Measurements from ENCODE around the gene EXOC3L1. TPM values are rescaled to one million over a fixed set of nuclear protein-coding genes. Genes with fewer than 3 reads are reported as not detected.

EXOC3L1 gene
- total RNA-seq, 2 donors from 2014 or later = 0.68 to 1.5 TPM

GRCh38 chr16:67163999-67164558, 25.9 kb downstream of the EXOC3L1 start:
- no peaks in the 10 kb centered on the region for H3K27me3 ChIP-seq (replicated peaks; ENCODE audit: insufficient read depth)
- no peak for ATAC-seq (ENCODE audit: insufficient number of reproducible peaks, low FRiP score, low read depth)

GRCh38 chr16:67163164-67163998, 26.6 kb downstream of the EXOC3L1 start:
- Histone ChIP-seq H3K4me3 (peak overlapping the region; percentile 75), H3K27ac (peak overlapping the region; percentile 77), H3K9me3 (no peaks in the 10 kb centered on the region), H3K36me3 (no peaks in the 10 kb centered on the region), H3K27me3 (replicated peaks; ENCODE audit: insufficient read depth) (no peaks in the 10 kb centered on the region), H3K4me1 (ENCODE audit: control insufficient read depth in 1 of 2, low read depth in 2 of 2) (peaks cover 32 to 57% of the 10 kb centered on the region in 2 donors)
- ATAC-seq (ENCODE audit: insufficient number of reproducible peaks, low FRiP score, low read depth) = no peak
- TF ChIP-seq CTCF (IDR thresholded peaks at IDR 0.05) = no peak
- no peak for DNase-seq (ENCODE audit: low spot score)

More at GRCh38 chr16:67163999-67164558, 25.9 kb downstream of the EXOC3L1 start:
- H3K4me1 ChIP-seq (ENCODE audit: control insufficient read depth in 1 of 2, low read depth in 2 of 2) = peaks cover 28 to 55% of the 10 kb centered on the region in 2 donors
- no peak for DNase-seq (ENCODE audit: low spot score)
- no peak for TF ChIP-seq CTCF (IDR thresholded peaks at IDR 0.05)
- H3K9me3 ChIP-seq = no peaks in the 10 kb centered on the region
- no peaks in the 10 kb centered on the region for H3K36me3 ChIP-seq
- peak overlapping the region; percentile 77 for H3K27ac ChIP-seq
- H3K4me3 ChIP-seq = peak overlapping the region; percentile 75

GRCh38 chr16:67162506-67163163, 27.3 kb downstream of the EXOC3L1 start:
- DNase-seq (ENCODE audit: low spot score) (no peak), ATAC-seq (ENCODE audit: insufficient number of reproducible peaks, low FRiP score, low read depth) (no peak)
- H3K4me1 ChIP-seq (ENCODE audit: control insufficient read depth in 1 of 2, low read depth in 2 of 2) = peaks cover 32 to 57% of the 10 kb centered on the region in 2 donors
- H3K9me3 ChIP-seq = no peaks in the 10 kb centered on the region
- peak overlapping the region; percentile 77 for H3K27ac ChIP-seq
- no peaks in the 10 kb centered on the region for H3K36me3 ChIP-seq
- H3K27me3 ChIP-seq (replicated peaks; ENCODE audit: insufficient read depth) = no peaks in the 10 kb centered on the region
- H3K4me3 ChIP-seq = peak overlapping the region; percentile 75
- TF ChIP-seq CTCF (IDR thresholded peaks at IDR 0.05) = no peak

- DNase-seq (ENCODE audit: low spot score) (no peak), ATAC-seq (ENCODE audit: insufficient number of reproducible peaks, low FRiP score, low read depth) (no peak)
- no peaks in the 10 kb centered on the region for H3K27me3 ChIP-seq (replicated peaks; ENCODE audit: insufficient read depth)
- no peak for TF ChIP-seq CTCF (IDR thresholded peaks at IDR 0.05)
- no peak overlapping the region for H3K27ac ChIP-seq
- H3K36me3 ChIP-seq = no peaks in the 10 kb centered on the region
- H3K4me1 ChIP-seq (ENCODE audit: control insufficient read depth in 1 of 2, low read depth in 2 of 2) = peaks cover 32 to 57% of the 10 kb centered on the region in 2 donors
- no peak overlapping the region for H3K4me3 ChIP-seq
- no peaks in the 10 kb centered on the region for H3K9me3 ChIP-seq
Measured at GRCh38 chr16:67161595-67162058, 28.3 kb downstream of the EXOC3L1 start.
